ENCODE data around the gene MMAA.

DNA sequence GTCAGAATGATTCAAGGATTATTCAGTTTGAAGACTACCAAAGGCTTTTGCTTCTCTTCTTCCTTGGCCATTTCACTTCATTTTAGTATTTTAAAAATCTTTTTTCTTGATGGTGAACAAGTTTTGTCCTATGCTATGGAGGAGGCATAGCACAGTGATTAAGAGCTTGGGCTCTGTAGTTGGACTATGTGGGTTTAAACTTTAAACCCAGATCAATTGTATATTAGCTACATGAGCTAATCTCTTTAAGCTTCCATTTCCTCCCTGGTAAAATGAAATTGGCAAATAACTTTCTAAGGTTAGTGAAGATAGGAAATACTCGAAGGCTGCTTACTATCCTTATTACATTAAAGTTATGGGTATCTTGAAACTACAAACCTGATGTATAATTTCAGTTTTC, 37.0 kb downstream of the MMAA start:
- TF ChIP-seq, protein P1, sequence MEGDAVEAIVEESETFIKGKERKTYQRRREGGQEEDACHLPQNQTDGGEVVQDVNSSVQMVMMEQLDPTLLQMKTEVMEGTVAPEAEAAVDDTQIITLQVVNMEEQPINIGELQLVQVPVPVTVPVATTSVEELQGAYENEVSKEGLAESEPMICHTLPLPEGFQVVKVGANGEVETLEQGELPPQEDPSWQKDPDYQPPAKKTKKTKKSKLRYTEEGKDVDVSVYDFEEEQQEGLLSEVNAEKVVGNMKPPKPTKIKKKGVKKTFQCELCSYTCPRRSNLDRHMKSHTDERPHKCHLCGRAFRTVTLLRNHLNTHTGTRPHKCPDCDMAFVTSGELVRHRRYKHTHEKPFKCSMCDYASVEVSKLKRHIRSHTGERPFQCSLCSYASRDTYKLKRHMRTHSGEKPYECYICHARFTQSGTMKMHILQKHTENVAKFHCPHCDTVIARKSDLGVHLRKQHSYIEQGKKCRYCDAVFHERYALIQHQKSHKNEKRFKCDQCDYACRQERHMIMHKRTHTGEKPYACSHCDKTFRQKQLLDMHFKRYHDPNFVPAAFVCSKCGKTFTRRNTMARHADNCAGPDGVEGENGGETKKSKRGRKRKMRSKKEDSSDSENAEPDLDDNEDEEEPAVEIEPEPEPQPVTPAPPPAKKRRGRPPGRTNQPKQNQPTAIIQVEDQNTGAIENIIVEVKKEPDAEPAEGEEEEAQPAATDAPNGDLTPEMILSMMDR (IDR thresholded peaks at IDR 0.05): no peak
- TF ChIP-seq HDAC2 (IDR thresholded peaks at IDR 0.05): no peak
- TF ChIP-seq POLR2A (IDR thresholded peaks at IDR 0.05; ENCODE audit: low read length): no peak
- TF ChIP-seq, protein P2, sequence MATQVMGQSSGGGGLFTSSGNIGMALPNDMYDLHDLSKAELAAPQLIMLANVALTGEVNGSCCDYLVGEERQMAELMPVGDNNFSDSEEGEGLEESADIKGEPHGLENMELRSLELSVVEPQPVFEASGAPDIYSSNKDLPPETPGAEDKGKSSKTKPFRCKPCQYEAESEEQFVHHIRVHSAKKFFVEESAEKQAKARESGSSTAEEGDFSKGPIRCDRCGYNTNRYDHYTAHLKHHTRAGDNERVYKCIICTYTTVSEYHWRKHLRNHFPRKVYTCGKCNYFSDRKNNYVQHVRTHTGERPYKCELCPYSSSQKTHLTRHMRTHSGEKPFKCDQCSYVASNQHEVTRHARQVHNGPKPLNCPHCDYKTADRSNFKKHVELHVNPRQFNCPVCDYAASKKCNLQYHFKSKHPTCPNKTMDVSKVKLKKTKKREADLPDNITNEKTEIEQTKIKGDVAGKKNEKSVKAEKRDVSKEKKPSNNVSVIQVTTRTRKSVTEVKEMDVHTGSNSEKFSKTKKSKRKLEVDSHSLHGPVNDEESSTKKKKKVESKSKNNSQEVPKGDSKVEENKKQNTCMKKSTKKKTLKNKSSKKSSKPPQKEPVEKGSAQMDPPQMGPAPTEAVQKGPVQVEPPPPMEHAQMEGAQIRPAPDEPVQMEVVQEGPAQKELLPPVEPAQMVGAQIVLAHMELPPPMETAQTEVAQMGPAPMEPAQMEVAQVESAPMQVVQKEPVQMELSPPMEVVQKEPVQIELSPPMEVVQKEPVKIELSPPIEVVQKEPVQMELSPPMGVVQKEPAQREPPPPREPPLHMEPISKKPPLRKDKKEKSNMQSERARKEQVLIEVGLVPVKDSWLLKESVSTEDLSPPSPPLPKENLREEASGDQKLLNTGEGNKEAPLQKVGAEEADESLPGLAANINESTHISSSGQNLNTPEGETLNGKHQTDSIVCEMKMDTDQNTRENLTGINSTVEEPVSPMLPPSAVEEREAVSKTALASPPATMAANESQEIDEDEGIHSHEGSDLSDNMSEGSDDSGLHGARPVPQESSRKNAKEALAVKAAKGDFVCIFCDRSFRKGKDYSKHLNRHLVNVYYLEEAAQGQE (IDR thresholded peaks at IDR 0.05): no peak
- no peak for TF ChIP-seq FOXS1 (CRISPR knock-in tag; IDR thresholded peaks at IDR 0.05)
- TF ChIP-seq, protein P3, sequence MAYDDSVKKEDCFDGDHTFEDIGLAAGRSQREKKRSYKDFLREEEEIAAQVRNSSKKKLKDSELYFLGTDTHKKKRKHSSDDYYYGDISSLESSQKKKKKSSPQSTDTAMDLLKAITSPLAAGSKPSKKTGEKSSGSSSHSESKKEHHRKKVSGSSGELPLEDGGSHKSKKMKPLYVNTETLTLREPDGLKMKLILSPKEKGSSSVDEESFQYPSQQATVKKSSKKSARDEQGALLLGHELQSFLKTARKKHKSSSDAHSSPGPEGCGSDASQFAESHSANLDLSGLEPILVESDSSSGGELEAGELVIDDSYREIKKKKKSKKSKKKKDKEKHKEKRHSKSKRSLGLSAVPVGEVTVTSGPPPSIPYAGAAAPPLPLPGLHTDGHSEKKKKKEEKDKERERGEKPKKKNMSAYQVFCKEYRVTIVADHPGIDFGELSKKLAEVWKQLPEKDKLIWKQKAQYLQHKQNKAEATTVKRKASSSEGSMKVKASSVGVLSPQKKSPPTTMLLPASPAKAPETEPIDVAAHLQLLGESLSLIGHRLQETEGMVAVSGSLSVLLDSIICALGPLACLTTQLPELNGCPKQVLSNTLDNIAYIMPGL (CRISPR knock-in tag; IDR thresholded peaks at IDR 0.05; ENCODE audit: borderline replicate concordance): no peak
- TF ChIP-seq, protein P4, sequence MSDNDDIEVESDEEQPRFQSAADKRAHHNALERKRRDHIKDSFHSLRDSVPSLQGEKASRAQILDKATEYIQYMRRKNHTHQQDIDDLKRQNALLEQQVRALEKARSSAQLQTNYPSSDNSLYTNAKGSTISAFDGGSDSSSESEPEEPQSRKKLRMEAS (IDR thresholded peaks at IDR 0.05): no peak
- no peak for TF ChIP-seq EP300 (IDR thresholded peaks at IDR 0.05)
- no peak for TF ChIP-seq BHLHE40 (IDR thresholded peaks at IDR 0.05; ENCODE audit: low read depth, low read length)

All from A549 (cell line).